Esophagus mucosa (tissue), 1 donor: Measurements from ENCODE around the gene PCDHGA1. TPM values are rescaled to one million over a fixed set of nuclear protein-coding genes. Genes with fewer than 3 reads are reported as not detected.
"Not testable (repeated sequence)": the region's sequence is repeated elsewhere in the genome, so short reads cannot be mapped to it uniquely, and the experiment has no call there.

Experiments used
- ATAC-seq: fragments of 200-7000 bp; cut with Tn5 transposase; one replicate; pipeline ENCODE4 v1.9.1; 2020
- total RNA-seq: library from RNA; stranded (reverse); gene quantifications from one replicate; pipeline ENCODE4 v1.2.4, GENCODE V29; 2023
- donor health status: DM: yes; HTN: yes; CAD: no.

The PCDHGA1 gene
- total RNA-seq, 1 donor from 2014 or later, result 0.40 TPM

DNA sequence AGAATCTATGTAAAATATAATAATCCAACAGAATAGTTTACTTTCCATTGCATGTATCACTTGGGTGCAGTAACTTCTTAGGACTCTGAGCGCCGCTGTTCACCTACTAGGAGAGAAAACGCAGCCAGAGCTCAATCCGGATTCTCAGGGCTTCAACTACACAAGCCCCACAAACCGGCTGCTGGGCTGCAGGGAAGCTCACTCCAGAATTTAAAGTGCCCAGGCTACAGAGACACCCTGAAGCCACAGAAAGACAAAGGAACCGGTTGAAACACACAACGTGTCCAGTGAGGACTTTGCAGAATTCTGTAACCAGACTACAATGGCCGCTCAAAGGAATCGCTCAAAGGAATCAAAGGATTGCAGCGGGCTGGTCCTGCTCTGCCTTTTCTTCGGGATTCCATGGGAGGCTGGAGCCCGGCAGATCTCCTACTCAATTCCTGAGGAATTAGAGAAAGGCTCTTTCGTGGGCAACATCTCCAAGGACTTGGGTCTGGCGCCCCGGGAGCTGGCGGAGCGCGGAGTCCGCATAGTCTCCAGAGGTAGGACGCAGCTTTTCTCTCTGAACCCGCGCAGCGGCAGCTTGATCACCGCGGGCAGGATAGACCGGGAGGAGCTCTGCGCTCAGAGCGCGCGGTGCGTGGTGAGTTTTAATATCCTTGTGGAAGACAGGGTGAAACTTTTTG lies 82.7 kb downstream of the PCDHGA1 start, which contains the start of gene PCDHGA10:
Gene PCDHGA10, plus strand, starts transcription at position 134 of the 686 bp plus-strand sequence. Its CDS starts 189 bp downstream, at position 323.
- peak; percentile 78 for ATAC-seq

DNA sequence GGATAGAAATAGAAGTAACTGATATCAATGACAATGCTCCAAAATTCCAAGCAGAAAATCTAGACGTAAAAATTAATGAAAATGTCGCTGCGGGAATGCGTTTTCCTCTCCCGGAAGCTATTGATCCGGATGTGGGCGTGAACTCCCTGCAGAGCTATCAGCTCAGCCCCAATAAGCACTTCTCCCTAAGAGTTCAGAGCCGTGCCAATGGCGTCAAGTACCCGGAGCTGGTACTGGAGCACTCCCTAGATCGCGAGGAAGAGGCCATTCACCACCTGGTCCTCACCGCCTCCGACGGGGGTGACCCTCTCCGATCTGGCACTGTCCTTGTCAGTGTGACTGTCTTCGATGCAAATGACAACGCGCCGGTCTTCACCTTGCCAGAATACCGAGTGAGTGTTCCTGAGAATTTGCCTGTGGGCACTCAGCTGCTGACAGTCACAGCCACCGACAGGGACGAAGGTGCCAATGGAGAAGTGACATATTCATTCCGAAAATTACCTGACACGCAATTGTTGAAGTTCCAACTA lies 83.3 kb downstream of the PCDHGA1 start:
- ATAC-seq, result no peak

DNA sequence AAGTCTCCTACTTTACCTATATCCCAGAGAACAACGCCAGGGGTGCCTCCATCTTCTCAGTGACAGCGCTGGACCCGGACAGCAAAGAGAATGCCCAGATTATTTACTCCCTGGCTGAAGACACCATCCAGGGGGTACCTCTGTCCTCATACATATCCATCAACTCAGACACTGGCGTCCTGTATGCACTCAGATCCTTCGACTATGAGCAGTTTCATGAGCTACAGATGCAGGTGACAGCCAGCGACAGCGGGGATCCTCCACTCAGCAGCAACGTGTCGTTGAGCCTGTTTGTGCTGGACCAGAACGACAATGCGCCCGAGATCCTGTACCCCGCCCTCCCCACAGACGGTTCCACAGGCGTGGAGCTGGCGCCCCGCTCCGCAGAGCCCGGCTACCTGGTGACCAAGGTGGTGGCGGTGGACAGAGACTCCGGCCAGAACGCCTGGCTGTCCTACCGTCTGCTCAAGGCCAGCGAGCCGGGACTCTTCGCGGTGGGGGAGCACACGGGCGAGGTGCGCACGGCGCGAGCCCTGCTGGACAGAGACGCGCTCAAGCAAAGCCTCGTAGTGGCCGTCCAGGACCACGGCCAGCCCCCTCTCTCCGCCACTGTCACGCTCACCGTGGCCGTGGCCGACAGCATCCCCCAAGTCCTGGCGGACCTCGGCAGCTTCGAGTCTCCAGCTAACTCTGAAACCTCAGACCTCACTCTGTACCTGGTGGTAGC lies 84.4 kb downstream of the PCDHGA1 start:
- ATAC-seq, result not testable (repeated sequence)

DNA sequence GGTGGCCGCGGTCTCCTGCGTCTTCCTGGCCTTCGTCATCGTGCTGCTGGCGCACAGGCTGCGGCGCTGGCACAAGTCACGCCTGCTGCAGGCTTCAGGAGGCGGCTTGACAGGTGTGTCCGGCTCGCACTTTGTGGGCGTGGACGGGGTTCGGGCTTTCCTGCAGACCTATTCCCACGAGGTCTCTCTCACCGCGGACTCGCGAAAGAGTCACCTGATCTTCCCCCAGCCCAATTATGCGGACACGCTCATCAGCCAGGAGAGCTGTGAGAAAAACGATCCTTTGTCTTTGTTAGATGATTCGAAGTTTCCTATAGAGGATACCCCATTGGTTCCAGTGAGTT lies 84.9 kb downstream of the PCDHGA1 start:
- ATAC-seq, result not testable (repeated sequence)

DNA sequence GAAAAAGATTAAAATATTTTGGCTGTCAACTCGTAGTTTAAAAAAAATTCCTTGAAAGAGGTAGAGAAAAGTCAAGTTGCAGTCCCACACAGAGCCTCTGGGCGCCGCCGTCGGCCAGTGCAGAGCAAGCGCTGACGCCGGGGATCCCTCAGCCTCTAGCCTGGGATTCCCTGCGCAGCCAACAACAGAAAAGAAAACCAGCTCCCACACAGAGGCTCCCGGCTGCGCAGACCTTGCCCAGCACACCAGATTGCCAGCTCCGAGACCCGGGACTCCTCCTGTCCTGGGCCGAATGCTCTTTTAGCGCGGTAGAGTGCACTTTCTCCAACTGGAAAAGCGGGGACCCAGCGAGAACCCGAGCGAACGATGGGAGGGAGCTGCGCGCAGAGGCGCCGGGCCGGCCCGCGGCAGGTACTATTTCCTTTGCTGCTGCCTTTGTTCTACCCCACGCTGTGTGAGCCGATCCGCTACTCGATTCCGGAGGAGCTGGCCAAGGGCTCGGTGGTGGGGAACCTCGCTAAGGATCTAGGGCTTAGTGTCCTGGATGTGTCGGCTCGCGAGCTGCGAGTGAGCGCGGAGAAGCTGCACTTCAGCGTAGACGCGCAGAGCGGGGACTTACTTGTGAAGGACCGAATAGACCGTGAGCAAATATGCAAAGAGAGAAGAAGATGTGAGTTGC lies 87.3 kb downstream of the PCDHGA1 start, which contains the start of gene PCDHGB7:
Gene PCDHGB7, plus strand, starts transcription at position 184 of the 679 bp plus-strand sequence. Its CDS starts 183 bp downstream, at position 367.
- peak; percentile 75 for ATAC-seq

DNA sequence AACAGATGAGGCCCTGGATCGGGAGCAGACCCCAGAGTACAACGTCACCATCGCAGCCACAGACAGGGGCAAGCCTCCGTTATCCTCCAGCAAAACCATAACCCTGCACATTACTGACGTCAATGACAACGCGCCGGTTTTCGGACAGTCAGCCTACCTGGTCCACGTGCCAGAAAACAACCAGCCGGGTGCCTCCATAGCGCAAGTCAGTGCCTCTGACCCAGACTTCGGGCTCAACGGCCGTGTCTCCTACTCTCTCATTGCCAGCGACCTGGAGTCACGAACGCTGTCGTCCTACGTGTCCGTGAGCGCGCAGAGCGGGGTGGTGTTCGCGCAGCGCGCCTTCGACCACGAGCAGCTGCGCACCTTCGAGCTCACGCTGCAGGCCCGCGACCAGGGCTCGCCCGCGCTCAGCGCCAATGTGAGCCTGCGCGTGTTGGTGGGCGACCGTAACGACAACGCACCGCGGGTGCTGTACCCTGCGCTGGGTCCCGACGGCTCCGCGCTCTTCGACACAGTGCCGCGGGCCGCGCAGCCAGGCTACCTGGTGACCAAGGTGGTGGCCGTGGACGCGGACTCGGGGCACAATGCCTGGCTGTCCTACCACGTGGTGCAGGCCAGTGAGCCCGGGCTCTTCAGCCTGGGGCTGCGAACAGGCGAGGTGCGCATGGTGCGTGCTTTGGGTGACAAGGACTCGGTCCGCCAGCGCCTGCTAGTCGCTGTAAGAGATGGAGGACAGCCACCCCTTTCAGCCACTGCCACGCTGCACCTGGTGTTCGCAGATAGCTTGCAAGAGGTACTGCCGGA lies 89.0 kb downstream of the PCDHGA1 start:
- ATAC-seq, result no peak

DNA sequence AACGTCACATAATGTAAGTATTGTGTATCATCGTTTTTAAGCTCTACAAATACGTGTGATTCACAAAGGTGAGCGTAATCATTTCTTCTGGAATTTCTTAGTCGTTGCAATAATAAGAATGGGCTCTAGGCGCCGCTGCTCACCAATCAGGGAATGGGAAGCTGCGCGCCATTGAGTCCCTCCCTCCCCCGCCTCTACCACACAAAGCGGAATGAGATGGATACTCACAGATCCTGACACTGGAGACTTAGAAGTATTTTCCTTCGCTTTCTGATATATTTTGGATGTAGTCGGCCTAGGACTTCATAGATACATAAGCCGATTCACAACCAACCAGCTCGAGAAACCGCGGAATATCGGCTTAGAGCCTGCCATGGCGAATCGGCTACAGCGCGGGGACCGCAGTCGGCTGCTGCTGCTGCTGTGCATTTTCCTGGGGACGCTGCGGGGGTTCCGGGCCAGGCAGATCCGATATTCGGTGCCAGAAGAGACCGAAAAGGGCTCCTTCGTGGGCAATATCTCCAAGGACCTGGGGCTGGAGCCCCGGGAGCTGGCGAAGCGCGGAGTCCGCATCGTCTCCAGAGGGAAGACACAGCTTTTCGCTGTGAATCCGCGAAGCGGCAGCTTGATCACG lies 90.7 kb downstream of the PCDHGA1 start, which contains the start of gene PCDHGA11:
Gene PCDHGA11, plus strand, starts transcription at position 197 of the 634 bp plus-strand sequence. Its CDS starts 177 bp downstream, at position 374.
- no peak for ATAC-seq

DNA sequence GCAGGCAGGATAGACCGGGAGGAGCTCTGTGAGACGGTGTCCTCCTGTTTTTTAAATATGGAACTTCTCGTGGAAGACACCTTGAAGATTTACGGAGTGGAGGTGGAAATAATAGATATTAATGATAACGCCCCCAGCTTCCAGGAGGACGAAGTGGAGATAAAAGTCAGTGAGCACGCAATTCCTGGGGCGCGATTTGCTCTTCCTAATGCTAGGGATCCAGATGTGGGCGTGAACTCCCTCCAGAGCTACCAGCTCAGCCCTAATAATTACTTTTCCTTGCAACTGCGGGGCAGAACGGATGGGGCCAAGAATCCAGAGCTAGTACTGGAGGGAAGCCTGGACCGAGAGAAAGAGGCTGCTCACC lies 91.2 kb downstream of the PCDHGA1 start:
- ATAC-seq, result no peak

DNA sequence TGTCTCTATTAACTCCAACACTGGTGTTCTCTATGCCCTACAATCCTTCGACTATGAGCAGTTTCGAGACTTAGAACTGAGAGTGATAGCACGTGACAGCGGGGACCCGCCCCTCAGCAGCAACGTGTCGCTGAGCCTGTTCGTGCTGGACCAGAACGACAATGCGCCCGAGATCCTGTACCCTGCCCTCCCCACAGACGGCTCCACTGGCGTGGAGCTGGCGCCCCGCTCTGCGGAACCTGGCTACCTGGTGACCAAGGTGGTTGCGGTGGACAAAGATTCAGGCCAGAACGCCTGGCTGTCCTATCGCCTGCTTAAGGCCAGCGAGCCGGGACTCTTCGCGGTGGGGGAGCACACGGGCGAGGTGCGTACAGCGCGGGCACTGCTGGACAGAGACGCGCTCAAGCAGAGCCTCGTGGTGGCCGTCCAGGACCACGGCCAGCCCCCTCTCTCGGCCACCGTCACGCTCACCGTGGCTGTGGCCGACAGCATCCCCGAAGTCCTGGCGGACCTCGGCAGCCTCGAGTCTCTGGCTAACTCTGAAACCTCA lies 92.5 kb downstream of the PCDHGA1 start:
- ATAC-seq, result no peak

DNA sequence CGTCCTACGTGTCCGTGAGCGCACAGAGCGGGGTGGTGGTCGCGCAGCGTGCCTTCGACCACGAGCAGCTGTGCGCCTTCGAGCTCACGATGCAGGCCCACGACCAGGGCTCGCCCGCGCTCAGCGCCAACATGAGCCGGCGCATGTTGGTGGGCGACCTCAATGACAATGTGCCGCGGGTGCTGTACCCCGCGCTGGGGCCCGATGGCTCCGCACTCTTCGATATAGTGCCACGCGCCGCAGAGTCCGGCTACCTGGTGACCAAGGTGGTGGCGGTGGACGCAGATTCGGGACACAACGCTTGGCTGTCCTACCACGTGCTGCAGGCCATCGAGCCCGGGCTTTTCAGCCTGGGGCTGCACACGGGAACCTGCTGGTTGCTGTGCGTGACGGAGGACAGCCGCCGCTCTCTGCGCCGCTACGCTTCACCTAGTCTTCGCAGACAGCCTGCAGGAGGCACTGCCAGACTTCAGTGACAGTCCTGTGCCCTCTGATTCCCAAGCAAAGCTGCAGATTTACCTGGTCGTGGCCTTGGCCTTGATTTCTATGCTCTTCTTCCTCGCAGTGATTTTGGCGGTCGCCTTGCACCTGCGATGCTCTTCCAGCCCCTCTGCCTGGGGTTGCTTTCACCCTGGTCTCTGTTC lies 97.6 kb downstream of the PCDHGA1 start:
- no peak for ATAC-seq

DNA sequence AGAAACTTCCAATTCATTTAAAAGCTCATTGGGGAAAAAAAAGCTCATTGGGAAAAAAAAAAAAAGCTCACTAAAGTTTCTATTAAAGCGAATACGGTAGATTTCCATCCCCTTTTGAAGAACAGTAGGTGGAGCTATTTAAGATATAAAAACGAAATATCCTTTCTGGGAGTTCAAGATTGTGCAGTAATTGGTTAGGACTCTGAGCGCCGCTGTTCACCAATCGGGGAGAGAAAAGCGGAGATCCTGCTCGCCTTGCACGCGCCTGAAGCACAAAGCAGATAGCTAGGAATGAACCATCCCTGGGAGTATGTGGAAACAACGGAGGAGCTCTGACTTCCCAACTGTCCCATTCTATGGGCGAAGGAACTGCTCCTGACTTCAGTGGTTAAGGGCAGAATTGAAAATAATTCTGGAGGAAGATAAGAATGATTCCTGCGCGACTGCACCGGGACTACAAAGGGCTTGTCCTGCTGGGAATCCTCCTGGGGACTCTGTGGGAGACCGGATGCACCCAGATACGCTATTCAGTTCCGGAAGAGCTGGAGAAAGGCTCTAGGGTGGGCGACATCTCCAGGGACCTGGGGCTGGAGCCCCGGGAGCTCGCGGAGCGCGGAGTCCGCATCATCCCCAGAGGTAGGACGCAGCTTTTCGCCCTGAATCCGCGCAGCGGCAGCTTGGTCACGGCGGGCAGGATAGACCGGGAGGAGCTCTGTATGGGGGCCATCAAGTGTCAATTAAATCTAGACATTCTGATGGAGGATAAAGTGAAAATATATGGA lies 100.2 kb downstream of the PCDHGA1 start, which contains the start of gene PCDHGA12:
Gene PCDHGA12, plus strand, starts transcription at position 176 of the 782 bp plus-strand sequence. Its CDS starts 253 bp downstream, at position 429.
- ATAC-seq, result no peak

DNA sequence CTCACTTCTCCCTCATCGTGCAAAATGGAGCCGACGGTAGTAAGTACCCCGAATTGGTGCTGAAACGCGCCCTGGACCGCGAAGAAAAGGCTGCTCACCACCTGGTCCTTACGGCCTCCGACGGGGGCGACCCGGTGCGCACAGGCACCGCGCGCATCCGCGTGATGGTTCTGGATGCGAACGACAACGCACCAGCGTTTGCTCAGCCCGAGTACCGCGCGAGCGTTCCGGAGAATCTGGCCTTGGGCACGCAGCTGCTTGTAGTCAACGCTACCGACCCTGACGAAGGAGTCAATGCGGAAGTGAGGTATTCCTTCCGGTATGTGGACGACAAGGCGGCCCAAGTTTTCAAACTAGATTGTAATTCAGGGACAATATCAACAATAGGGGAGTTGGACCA lies 101.0 kb downstream of the PCDHGA1 start:
- no peak for ATAC-seq

DNA sequence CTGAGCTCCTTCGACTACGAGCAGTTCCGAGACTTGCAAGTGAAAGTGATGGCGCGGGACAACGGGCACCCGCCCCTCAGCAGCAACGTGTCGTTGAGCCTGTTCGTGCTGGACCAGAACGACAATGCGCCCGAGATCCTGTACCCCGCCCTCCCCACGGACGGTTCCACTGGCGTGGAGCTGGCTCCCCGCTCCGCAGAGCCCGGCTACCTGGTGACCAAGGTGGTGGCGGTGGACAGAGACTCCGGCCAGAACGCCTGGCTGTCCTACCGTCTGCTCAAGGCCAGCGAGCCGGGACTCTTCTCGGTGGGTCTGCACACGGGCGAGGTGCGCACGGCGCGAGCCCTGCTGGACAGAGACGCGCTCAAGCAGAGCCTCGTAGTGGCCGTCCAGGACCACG lies 102.0 kb downstream of the PCDHGA1 start:
- ATAC-seq, result not testable (repeated sequence)

DNA sequence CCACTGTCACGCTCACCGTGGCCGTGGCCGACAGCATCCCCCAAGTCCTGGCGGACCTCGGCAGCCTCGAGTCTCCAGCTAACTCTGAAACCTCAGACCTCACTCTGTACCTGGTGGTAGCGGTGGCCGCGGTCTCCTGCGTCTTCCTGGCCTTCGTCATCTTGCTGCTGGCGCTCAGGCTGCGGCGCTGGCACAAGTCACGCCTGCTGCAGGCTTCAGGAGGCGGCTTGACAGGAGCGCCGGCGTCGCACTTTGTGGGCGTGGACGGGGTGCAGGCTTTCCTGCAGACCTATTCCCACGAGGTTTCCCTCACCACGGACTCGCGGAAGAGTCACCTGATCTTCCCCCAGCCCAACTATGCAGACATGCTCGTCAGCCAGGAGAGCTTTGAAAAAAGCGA lies 102.4 kb downstream of the PCDHGA1 start:
- ATAC-seq, result not testable (repeated sequence)

DNA sequence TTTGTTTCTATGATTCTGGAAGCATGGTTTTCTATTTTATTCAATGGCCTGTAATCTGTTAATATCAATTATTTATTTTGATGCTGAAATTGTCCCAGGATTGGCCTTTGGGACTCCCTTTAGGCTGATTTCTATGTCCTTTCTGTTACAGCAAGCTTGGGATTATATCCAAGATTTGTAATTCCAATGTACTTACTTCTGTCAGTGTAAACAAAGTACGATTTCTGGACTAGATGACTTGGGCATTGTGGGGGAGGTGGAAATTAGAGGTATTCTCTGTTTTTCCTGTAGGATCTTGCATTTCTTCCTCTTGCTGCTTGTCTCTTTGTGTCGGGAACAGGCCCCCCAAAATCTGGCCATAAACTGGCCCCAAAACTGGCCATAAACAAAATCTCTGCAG lies 103.7 kb downstream of the PCDHGA1 start:
- ATAC-seq, result no peak

DNA sequence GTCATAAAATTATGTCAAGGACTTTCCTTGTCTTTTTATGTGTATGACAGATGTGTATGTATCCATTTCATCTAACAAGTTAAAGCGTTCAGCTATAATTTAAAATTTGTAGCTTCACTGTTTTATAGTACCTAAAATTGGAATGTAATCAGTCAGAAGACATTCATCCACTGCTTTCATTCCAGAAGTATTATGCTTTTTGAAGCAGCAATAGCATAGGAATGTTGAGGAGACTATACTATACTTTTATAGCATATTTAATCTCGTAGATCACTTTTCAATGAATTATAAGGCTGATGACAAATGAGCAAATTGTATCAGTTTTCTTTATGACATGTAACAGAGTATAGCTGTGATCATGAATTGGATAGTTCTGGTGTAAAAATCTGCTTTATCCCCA lies 106.9 kb downstream of the PCDHGA1 start:
- no peak for ATAC-seq

DNA sequence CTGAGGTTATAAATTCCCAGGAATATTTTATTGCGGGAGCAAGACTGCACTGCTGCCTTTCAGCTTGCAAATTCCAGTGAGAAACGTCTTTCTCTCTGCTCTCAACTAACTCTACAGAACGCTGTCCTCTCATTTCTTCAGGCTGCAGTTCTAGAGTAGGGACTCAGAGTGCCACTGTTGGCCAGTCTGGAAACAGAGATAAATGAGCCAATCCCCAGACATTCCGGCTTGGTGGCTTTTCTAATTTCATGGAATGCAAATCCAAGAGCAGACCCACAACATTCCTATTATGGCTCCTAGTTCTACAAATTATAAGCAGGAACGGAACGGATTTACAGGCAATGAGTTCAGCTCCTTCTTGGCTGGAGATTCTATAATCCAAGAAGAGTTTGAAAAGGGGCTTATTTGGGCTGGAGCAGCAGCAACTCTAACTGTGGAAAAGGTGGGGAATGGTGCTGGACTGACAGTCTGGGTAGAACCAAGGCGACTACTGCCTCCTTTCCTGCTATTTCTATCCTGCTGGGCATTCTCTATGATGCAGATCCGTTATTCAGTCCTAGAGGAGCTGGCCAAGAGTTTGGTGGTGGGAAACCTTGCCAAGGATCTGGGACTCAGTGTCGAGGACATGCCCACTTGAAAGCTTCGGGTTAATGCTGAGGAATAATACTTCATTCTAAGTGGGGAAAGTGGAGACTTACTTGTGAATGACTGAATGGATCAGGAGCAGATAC lies 109.3 kb downstream of the PCDHGA1 start:
- ATAC-seq, result no peak

DNA sequence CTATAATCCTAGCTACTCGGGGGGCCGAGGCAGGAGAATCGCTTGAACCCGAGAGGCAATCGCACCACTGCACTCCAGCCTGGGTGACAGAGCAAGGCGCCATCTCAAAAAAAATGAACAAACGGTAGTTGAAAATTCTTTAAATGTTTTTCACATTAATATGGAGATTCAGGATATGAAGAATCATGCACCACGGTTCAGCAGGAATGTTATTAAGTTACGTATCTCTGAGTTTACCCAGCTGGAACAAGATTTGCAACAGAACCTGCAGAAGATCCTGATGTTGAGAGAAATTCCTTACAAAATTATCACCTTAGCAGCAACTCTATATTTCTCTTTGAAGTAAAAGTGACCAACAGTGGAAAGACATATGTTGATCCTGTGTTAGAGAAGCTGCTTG lies 110.0 kb downstream of the PCDHGA1 start:
- no peak for ATAC-seq

DNA sequence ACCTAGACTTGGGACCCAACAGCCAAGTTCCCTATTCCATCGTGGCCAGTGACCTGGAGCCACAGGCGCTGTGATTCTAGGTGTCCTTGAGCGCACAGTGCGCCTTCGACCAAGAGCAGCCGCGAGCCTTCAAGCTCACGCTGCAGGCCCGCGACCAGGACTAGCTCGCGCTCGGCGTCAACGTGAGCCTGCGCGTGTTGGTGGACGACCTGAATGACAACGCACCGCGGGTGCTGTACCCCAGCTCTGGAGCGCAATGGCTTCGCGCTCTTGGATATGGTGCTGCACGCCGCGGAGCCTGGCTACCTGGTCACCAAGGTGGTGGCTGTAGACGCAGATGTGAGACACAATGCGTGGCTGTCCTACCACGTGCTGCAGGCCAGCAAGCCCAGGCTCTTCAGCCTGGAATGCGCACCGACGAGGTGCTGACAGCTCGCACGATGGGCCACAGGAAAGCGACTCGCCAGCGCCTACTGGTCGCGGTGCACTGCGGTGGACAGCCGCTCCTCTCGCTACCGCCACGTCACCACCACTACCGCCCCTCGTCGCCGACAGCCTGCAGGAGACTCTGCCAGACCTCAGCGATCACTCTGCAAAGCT lies 111.4 kb downstream of the PCDHGA1 start:
- no peak for ATAC-seq
